Measurements from ENCODE around the gene MORF4L1. TPM values are rescaled to one million over a fixed set of nuclear protein-coding genes. Genes with fewer than 3 reads are reported as not detected.

The MORF4L1 gene
- total RNA-seq, 1 experiment from 2014 or later: 272 TPM

DNA sequence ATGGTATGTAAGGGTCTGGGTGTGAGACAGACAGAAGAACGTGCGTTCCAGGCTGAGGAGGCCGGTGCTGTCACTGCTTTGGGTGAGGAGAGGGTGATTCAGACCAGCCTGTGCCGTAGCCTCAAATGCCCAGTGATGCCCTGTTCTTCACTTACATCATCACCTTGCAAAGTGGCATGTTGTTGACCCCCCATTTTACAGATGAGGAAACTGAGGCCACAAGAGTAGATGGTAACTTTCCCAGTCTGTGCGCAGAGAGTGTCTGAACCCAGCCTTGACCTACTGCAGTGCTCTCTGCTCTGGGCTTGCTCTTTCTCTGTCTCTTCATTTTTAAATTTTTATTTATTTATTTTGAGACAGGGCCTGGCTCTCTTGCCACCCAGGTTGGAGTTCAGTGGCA is 73.8 kb downstream of the MORF4L1 start:
- DNase-seq (ENCODE audit: low read depth): no peak

DNA sequence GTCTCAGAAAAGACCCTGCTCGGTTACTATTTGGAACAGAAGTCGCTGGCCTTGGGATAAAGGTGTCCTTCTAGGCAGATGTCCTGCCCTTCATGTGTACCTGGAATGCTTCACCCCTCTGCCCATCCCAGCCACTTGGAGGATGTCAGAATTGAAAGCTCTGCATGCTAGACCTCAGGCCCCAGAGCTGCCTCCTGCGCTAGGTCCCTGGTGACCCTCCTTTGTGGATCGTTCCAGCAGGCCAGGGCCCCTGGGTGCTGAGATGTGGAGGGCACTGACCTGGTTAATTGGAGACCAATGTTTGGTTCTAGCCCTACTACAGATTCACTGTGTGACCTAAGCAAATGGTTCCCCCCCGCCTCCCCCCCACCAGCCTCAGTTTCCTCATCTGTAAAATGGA is 74.8 kb downstream of the MORF4L1 start:
- DNase-seq (ENCODE audit: low read depth): no peak

Other genes with a start within 250 kb of the MORF4L1 start
- gene CHRNB4, start 231.7 kb upstream of the MORF4L1 start, total RNA-seq (2014; rRNA removed; shearing (Covaris generic)): not detected in 2 replicates
- gene ADAMTS7, start 61.4 kb upstream of the MORF4L1 start, total RNA-seq (2014; rRNA removed; shearing (Covaris generic)): 0.25 and 0.79 TPM in 2 replicates
- gene CTSH, start 72.2 kb downstream of the MORF4L1 start, total RNA-seq (2014; rRNA removed; shearing (Covaris generic)): 45.5 and 95.4 TPM in 2 replicates
- 0.32 and 0.94 TPM in 2 replicates for gene RASGRF1, start 217.9 kb downstream of the MORF4L1 start, total RNA-seq (2014; rRNA removed; shearing (Covaris generic))